A549 (cell line): ENCODE measurements around the gene MOV10L1.

Experiments used
- GATA3 ChIP-seq: IDR thresholded peaks from 2 replicates; pipeline ENCODE4 v1.6.1; 2012; ENCODE audit warnings: borderline replicate concordance
- RAD21 ChIP-seq, 2 experiments: fragments of >200 bp in 1 of 2; sonication (Bioruptor Twin) in 1 of 2; formaldehyde crosslinking in 1 of 2; IDR thresholded peaks in 1 of 2; conservative IDR thresholded peaks in 1 of 2; 2 replicates in 1 of 2; 3 replicates in 1 of 2; pipeline ENCODE4 v1.6.1; 2012 to 2018; ENCODE audit warnings: inconsistent platforms in 1 of 2
- TF ChIP-seq, protein P1 (sequence below): fragments of >200 bp; sonication (Bioruptor Twin); formaldehyde crosslinking; IDR thresholded peaks from 3 replicates; pipeline ENCODE4 v1.5.1; 2016

DNA sequence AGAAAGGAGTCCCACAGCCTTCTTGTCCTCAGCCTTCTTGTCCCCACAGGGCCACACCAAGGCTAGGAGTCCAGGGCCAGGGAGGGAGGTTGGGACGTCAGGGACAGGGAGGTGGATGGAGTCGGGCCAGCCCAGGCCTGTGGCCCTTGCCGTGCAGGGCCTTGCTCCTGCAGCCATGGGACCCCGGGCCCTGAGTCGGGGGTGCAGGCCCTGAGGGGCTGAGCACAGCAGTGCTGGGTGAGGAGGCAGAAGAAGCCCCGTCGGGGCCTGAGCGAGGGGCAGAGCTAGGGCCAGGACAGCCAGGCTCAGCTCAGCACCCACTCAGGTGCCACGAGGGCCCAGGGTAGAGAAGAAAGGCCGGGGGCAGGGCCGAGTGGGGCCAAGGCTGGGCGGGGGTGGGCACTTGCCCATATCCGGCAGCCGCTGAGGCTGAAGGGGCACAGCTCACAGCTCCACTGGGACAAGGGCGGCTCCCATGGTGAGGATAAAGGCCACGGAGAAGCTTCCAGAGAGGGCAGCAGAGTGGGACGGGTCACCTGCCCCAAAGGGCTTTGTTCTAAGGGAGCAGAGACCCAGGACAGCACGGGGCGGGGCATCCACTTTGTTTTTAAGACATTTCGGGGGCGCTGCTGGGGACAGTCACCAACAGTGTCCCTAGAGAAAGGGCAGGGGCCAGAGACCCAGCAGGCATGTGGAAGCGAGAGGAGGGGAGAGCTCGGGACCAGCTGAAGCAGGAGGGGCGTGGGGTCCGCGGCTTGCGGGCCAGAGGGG is 8.2 kb upstream of the MOV10L1 start:
- TF ChIP-seq, protein P1, sequence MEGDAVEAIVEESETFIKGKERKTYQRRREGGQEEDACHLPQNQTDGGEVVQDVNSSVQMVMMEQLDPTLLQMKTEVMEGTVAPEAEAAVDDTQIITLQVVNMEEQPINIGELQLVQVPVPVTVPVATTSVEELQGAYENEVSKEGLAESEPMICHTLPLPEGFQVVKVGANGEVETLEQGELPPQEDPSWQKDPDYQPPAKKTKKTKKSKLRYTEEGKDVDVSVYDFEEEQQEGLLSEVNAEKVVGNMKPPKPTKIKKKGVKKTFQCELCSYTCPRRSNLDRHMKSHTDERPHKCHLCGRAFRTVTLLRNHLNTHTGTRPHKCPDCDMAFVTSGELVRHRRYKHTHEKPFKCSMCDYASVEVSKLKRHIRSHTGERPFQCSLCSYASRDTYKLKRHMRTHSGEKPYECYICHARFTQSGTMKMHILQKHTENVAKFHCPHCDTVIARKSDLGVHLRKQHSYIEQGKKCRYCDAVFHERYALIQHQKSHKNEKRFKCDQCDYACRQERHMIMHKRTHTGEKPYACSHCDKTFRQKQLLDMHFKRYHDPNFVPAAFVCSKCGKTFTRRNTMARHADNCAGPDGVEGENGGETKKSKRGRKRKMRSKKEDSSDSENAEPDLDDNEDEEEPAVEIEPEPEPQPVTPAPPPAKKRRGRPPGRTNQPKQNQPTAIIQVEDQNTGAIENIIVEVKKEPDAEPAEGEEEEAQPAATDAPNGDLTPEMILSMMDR = no peak
- no peak for TF ChIP-seq GATA3
- no peak for TF ChIP-seq RAD21 (conservative IDR thresholded peaks at IDR 0.05 in 1 of 2, IDR thresholded peaks at IDR 0.05 in 1 of 2)
